IPS-18a (cell line): Measurements from ENCODE around the gene PLSCR4.

Experiments used
- H3K27ac ChIP-seq: one replicate; pipeline ENCODE4 v1.5.1; 2013; ENCODE audit warnings: low read length
- H3K27me3 ChIP-seq: one replicate; pipeline ENCODE4 v1.6.1; 2013; ENCODE audit warnings: mild to moderate bottlenecking, low read length; ENCODE audit not compliant: control insufficient read depth, insufficient read depth
- H3K36me3 ChIP-seq: one replicate; pipeline ENCODE4 v1.6.1; 2013; ENCODE audit warnings: low read depth, low read length; ENCODE audit not compliant: control insufficient read depth
- H3K4me1 ChIP-seq: one replicate; pipeline ENCODE4 v1.6.1; 2013; ENCODE audit warnings: low read depth, low read length; ENCODE audit not compliant: control insufficient read depth
- H3K4me3 ChIP-seq: one replicate; pipeline ENCODE4 v1.5.1; 2013; ENCODE audit warnings: low read length
- H3K9ac ChIP-seq: one replicate; pipeline ENCODE4 v1.6.1; 2013; ENCODE audit warnings: mild to moderate bottlenecking, low read length, moderate library complexity
- H3K9me3 ChIP-seq: one replicate; pipeline ENCODE4 v1.6.1; 2013; ENCODE audit warnings: low read depth, low read length; ENCODE audit not compliant: control insufficient read depth

PLSCR4 gene

DNA sequence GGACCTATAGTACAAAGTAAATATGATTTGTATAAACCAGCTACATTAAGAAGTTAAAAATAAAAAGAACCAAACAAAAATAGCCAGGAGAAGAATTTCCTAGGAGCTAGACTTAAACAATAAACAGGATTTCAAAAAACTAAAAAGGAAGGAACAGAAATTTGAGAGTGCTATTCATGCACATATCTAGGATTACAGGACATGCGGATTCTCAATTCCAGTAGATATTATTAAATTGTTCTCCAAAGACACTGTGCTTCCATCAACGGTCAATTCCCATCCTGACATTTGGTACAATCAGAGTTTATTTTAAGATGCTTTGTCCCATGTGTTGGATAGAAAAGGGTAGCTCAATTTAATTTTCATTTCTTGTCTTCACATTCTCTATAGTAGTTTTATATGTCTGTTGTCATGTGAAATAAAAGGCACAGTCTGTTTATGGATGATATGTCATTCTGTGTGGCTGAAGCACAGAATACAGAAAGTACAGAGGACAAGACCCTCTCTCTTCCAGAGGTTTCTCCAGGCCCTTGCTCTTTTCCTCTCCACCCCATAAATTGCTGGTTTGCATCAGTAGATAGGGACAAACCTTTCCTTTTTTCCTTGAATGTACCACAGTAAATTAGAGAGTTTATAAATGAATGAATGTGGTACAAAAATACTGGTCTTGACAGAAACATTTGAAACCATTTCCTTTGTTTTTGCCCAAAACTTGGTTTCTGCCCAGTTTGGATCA lies 93.4 kb downstream of the PLSCR4 start:
- H3K9me3 ChIP-seq, result no peaks in the 10 kb centered on the region
- H3K4me3 ChIP-seq, result no peak overlapping the region
- H3K27me3 ChIP-seq, result peaks cover 13% of the 10 kb centered on the region
- peaks cover 26% of the 10 kb centered on the region for H3K4me1 ChIP-seq
- H3K27ac ChIP-seq, result no peak overlapping the region
- H3K36me3 ChIP-seq, result no peaks in the 10 kb centered on the region
- no peak overlapping the region for H3K9ac ChIP-seq

DNA sequence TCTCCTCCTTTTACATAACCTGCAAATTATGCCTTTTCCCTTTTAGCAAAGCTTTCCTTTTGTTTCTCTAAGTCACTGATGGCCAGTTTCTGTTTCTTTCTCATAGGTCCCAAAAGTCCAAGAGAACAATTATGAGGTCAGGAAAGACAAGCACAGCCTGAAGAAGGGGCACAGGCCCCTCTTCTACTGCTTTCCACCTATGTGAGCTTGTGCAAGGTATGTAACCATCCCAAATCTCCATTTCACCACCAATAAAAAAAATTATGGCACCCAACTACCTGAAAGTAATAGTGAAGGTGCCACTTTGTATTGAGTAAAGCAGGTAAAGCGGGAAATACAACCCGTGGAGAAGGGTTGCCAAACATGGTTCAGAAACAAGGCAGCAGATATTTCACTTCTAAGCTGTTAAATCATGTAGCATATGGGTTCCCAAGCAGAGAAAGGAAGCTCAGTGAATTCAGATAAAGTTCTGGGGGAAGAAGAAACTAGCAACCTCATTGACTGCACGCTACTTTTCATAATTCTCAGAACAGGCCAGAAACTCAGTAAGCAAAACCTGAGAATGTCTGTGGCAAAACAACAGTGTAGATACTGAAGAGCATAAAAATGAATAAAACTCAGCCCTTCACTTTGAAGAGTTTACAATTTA lies 94.1 kb downstream of the PLSCR4 start:
- H3K36me3 ChIP-seq, result no peaks in the 10 kb centered on the region
- H3K27me3 ChIP-seq, result peaks cover 6% of the 10 kb centered on the region
- no peak overlapping the region for H3K9ac ChIP-seq
- H3K4me1 ChIP-seq, result peaks cover 26% of the 10 kb centered on the region
- no peak overlapping the region for H3K27ac ChIP-seq
- H3K4me3 ChIP-seq, result no peak overlapping the region
- no peaks in the 10 kb centered on the region for H3K9me3 ChIP-seq

DNA sequence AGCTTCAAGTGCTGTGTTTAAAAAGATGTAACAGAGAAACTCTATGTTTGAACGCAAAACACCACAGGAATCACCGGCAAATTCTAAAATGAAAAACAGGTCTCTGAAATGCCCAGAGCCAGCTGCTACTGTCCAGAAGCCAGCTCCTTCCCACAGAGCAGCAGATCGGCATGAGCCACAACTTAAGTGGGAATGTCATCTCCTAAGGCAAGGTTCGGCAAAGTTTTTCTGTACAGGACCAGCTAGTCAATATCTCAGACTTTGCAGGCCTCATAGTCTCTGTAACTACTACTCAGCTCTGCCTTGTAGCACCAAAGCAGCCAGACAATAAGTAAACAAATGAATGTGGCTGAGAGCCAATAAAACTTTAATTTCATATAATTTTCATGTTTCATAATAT lies 94.8 kb downstream of the PLSCR4 start:
- Histone ChIP-seq H3K27ac (no peak overlapping the region), H3K4me3 (no peak overlapping the region), H3K36me3 (no peaks in the 10 kb centered on the region), H3K4me1 (peaks cover 23% of the 10 kb centered on the region), H3K9me3 (no peaks in the 10 kb centered on the region), H3K9ac (no peak overlapping the region), H3K27me3 (no peaks in the 10 kb centered on the region)

DNA sequence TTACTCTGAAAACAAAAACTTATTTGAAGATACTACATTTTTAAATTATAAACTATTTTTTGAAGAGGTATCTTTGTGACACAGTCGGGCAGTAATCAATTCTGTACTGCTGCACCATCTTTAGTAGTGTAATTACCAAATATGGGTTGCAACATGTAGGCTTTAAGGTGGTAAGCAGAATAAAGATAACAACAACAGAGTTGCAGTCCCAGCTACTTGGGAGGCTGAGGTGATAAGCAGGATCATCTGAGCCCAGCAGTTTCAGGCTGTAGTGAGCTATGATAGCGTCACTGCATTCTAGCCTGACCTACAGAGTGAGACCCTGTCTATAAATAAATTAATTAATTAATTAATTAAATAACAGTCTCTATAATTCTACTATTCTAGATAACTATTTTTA lies 95.9 kb downstream of the PLSCR4 start:
- Histone ChIP-seq H3K4me3 (no peak overlapping the region), H3K9me3 (no peaks in the 10 kb centered on the region), H3K9ac (no peak overlapping the region), H3K36me3 (no peaks in the 10 kb centered on the region), H3K27ac (no peak overlapping the region), H3K4me1 (peaks cover 22% of the 10 kb centered on the region), H3K27me3 (no peaks in the 10 kb centered on the region)

DNA sequence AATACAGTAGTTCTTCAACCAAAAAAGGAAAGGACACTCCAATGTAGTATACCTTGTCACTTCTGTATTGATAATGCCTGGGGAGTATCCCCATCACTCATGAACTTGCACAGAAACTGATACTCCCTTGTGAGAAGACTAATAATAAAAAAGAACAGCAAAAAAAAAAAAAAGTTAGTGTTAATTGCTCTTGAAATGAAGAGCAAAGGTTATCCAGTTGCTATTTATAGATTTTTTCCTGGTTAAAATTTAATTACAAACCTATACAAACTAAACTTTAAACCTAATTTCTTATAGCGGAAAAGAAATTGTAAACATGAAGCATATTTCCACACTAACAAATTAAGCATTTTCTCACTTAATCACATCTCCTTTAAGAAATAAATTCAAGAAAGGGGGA lies 96.6 kb downstream of the PLSCR4 start:
- Histone ChIP-seq H3K27ac (no peak overlapping the region), H3K27me3 (no peaks in the 10 kb centered on the region), H3K4me3 (no peak overlapping the region), H3K9ac (no peak overlapping the region), H3K4me1 (peaks cover 15% of the 10 kb centered on the region), H3K9me3 (no peaks in the 10 kb centered on the region), H3K36me3 (no peaks in the 10 kb centered on the region)

DNA sequence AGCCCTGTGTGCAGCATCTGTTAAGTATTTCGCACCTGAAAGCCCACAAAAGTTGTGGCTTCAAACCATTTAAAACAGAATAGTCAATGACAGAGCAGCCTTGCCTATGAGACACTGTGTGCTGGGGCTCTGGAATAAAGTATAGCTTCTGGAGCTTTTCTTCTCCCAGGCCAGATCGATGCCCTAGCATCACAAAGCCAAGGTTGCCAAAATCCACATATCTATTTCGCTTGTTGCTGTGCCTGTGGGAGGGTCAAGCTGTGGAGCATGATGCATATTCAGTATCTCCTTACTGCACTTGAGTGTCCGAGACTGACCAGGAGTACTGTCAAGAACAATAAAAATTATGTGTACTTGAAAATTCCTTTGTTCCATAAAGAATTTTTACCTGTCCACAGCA lies 97.5 kb downstream of the PLSCR4 start:
- Histone ChIP-seq H3K4me1 (peaks cover 14% of the 10 kb centered on the region), H3K9me3 (no peaks in the 10 kb centered on the region), H3K27me3 (no peaks in the 10 kb centered on the region), H3K9ac (no peak overlapping the region), H3K4me3 (no peak overlapping the region), H3K36me3 (no peaks in the 10 kb centered on the region), H3K27ac (no peak overlapping the region)

DNA sequence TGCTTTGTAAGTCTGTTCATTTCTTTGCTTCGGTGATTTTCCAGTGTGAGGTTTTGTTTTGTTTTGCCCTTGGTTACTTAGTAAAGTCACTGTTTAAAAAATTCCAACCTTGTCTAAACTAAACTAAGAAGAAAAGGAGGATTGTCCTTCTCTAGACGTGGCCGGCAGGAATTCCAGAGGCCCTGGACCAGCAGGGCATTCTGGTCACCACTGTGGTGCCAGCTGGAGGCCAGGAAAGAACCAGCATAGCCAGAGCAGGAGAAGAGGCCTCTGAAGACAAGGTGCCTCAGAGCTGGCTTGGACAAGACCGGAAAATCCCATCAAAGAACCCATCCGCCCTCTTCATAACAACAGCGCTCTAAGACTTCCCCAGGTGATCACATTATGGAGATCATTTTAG lies 98.1 kb downstream of the PLSCR4 start:
- H3K9me3 ChIP-seq, result no peaks in the 10 kb centered on the region
- no peak overlapping the region for H3K9ac ChIP-seq
- no peak overlapping the region for H3K4me3 ChIP-seq
- no peaks in the 10 kb centered on the region for H3K27me3 ChIP-seq
- no peaks in the 10 kb centered on the region for H3K36me3 ChIP-seq
- H3K27ac ChIP-seq, result no peak overlapping the region
- peaks cover 14% of the 10 kb centered on the region for H3K4me1 ChIP-seq

DNA sequence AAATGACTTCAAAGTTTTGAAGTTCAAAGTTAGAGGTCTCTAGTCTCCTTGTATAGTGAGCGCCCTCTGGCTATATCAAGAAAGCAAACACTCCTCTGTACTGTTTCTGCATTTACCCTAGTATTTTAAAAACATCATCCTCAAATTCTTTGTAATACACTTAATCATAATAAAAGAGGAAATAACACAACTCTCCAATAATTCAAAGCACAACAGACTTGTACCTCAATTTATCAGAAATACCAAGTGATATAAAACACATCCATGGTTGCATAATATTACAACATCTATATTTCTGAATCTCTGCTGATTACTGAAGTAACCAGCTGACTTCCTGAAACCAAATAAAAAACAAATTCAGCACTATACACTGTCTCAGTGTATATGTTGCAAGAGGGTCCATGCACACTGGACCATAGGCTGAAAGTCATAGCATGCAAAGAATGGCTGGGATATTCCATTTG lies 102.4 kb downstream of the PLSCR4 start:
- Histone ChIP-seq H3K4me3 (no peak overlapping the region), H3K4me1 (peaks cover 9% of the 10 kb centered on the region), H3K27ac (no peak overlapping the region), H3K9me3 (no peaks in the 10 kb centered on the region), H3K27me3 (no peaks in the 10 kb centered on the region), H3K36me3 (no peaks in the 10 kb centered on the region), H3K9ac (no peak overlapping the region)

DNA sequence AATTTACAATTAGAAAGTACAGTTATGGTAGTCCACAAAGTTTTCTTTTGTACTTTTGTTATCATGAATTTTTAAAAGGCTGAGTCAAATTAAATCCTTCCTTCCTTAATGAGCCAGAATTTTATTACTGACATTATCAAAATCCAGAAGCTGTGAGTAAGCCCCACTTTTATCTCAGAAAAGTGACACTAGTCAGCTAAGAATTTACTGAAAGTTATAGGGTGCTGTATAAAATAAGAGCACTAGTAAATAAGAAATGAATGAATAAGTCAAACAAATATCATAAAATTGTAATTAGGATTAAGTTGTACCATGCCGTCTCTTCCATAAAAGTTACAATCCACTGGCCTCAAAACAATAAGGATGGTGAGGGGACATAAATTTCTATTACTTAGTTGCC lies 105.3 kb downstream of the PLSCR4 start:
- Histone ChIP-seq H3K9me3 (no peaks in the 10 kb centered on the region), H3K9ac (no peak overlapping the region), H3K27ac (no peak overlapping the region), H3K36me3 (no peaks in the 10 kb centered on the region), H3K4me1 (no peaks in the 10 kb centered on the region), H3K27me3 (no peaks in the 10 kb centered on the region), H3K4me3 (no peak overlapping the region)

DNA sequence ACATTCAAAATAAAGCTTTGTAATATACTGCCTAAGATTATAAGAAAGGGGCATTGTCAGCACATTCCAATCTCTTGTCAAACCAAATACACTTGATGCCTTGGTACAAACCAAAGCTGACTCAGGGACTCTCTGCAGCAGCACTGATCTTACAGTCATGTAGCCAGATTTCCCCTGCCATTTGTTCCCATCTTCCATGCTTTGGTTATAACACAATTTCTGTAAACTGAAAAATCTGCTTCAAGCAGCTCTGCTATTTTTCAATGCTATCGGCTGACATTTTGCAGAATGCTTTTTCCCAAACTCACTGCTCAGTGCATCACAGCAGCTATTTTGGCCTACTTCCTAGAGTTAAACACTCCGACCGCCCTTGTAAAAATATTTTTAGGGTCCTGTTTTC lies 108.1 kb downstream of the PLSCR4 start:
- Histone ChIP-seq H3K27me3 (no peaks in the 10 kb centered on the region), H3K4me1 (peaks cover 5% of the 10 kb centered on the region), H3K9ac (no peak overlapping the region)

More for the DNA sequence above, 108.1 kb downstream of the PLSCR4 start:
- no peak overlapping the region for H3K27ac ChIP-seq
- H3K4me3 ChIP-seq, result no peak overlapping the region
- no peaks in the 10 kb centered on the region for H3K9me3 ChIP-seq
- no peaks in the 10 kb centered on the region for H3K36me3 ChIP-seq
